ENCODE results near the gene CRYBA4.

GRCh38 chr22:26643418-26644100, 21.8 kb downstream of the CRYBA4 start:
- no peak for TF ChIP-seq POLR2A (IDR thresholded peaks at IDR 0.05)
- TF ChIP-seq POLR2AphosphoS5 (IDR thresholded peaks at IDR 0.05): no peak
